Osteoblast (primary cell): Measurements from ENCODE around the gene SLC38A10. TPM values are rescaled to one million over a fixed set of nuclear protein-coding genes. Genes with fewer than 3 reads are reported as not detected.

ENCODE experiments used
- DNase-seq: peaks from one replicate; pipeline ENCODE4 v3.0.0; 2011; ENCODE audit warnings: low spot score, mixed read lengths; ENCODE audit not compliant: insufficient read length; ENCODE audit errors: missing footprints
- H2AFZ ChIP-seq: 2 replicates; pipeline ENCODE4 v1.6.0; 2011; ENCODE audit warnings: mild to moderate bottlenecking, low read length
- H3K27ac ChIP-seq: 2 replicates; pipeline ENCODE4 v1.5.1; 2011; ENCODE audit warnings: mild to moderate bottlenecking, low read depth, low read length, moderate library complexity
- H3K27me3 ChIP-seq: 2 replicates; pipeline ENCODE4 v1.6.0; 2012; ENCODE audit warnings: mild to moderate bottlenecking, control low read depth, inconsistent platforms, low read length, moderate library complexity; ENCODE audit not compliant: insufficient read depth
- H3K36me3 ChIP-seq: 2 replicates; pipeline ENCODE4 v1.5.1; 2011; ENCODE audit warnings: mild to moderate bottlenecking, low read length, control low read depth, moderate library complexity; ENCODE audit not compliant: insufficient read depth
- H3K4me1 ChIP-seq: 2 replicates; pipeline ENCODE4 v1.5.1; 2011; ENCODE audit warnings: mild to moderate bottlenecking, low read length, control low read depth, moderate library complexity; ENCODE audit not compliant: insufficient read depth
- H3K4me2 ChIP-seq: 2 replicates; pipeline ENCODE4 v1.6.0; 2011; ENCODE audit warnings: mild to moderate bottlenecking, low read length; ENCODE audit not compliant: insufficient read depth
- H3K4me3 ChIP-seq: fragments of 200-600 bp; sonication (generic); 3 replicates; pipeline ENCODE4 v1.5.1; 2012; ENCODE audit warnings: mild to moderate bottlenecking, low read length, inconsistent platforms; ENCODE audit not compliant: insufficient read depth
- H3K79me2 ChIP-seq: 2 replicates; pipeline ENCODE4 v1.6.0; 2012; ENCODE audit warnings: mild to moderate bottlenecking, low read length, control low read depth, inconsistent platforms; ENCODE audit not compliant: insufficient read depth
- H3K9me3 ChIP-seq: 2 replicates; pipeline ENCODE4 v1.5.1; 2011; ENCODE audit warnings: low read depth, low read length, control low read depth
- H4K20me1 ChIP-seq: 2 replicates; pipeline ENCODE4 v1.6.0; 2012; ENCODE audit warnings: mild to moderate bottlenecking, low read length, control low read depth; ENCODE audit not compliant: insufficient read depth
- CTCF ChIP-seq: IDR thresholded peaks from 2 replicates; pipeline ENCODE4 v1.5.1; 2011; ENCODE audit warnings: mild to moderate bottlenecking, low read depth, low read length, moderate library complexity; ENCODE audit errors: extremely low read depth
- total RNA-seq: library from RNA; depleted of rRNA; stranded (reverse); fragments of >200 nt; gene quantifications from 2 replicates; pipeline ENCODE4 v1.2.3, GENCODE V29; 2012

SLC38A10 gene
- total RNA-seq, 1 donor = 92.6 TPM

- no peak for TF ChIP-seq CTCF
- Histone ChIP-seq H2AFZ (no peak overlapping the region), H3K4me1 (peaks cover 11% of the 10 kb centered on the region), H3K27ac (no peak overlapping the region), H3K36me3 (peaks cover 6% of the 10 kb centered on the region), H3K79me2 (peaks cover 50% of the 10 kb centered on the region), H3K9me3 (no peaks in the 10 kb centered on the region), H4K20me1 (peaks cover 20% of the 10 kb centered on the region), H3K27me3 (no peaks in the 10 kb centered on the region), H3K4me2 (no peak overlapping the region), H3K4me3 (no peak overlapping the region)
- DNase-seq = no peak
These were observed 59.9 kb downstream of the SLC38A10 start for GRCh38 chr17:81234940-81235821.

GRCh38 chr17:81234506-81234855 is 60.6 kb downstream of the SLC38A10 start:
- Histone ChIP-seq H3K79me2 (peaks cover 43% of the 10 kb centered on the region), H3K4me3 (no peak overlapping the region), H3K9me3 (no peaks in the 10 kb centered on the region), H4K20me1 (peaks cover 17% of the 10 kb centered on the region), H3K27me3 (no peaks in the 10 kb centered on the region), H3K27ac (no peak overlapping the region), H3K4me1 (peaks cover 7% of the 10 kb centered on the region), H3K4me2 (no peak overlapping the region), H3K36me3 (peaks cover 12% of the 10 kb centered on the region), H2AFZ (no peak overlapping the region)
- TF ChIP-seq CTCF = no peak
- DNase-seq = no peak

GRCh38 chr17:81233811-81234505 is 61.1 kb downstream of the SLC38A10 start:
- peaks cover 14% of the 10 kb centered on the region for H3K36me3 ChIP-seq
- no peak for TF ChIP-seq CTCF

GRCh38 chr17:81233316-81233715 is 61.8 kb downstream of the SLC38A10 start:
- H3K27ac ChIP-seq = no peak overlapping the region
- H3K79me2 ChIP-seq = peaks cover 35% of the 10 kb centered on the region
- no peak for TF ChIP-seq CTCF
- H4K20me1 ChIP-seq = peaks cover 17% of the 10 kb centered on the region
- no peaks in the 10 kb centered on the region for H3K27me3 ChIP-seq
- no peak for DNase-seq
- no peak overlapping the region for H3K4me3 ChIP-seq
- H3K4me1 ChIP-seq = peaks cover 7% of the 10 kb centered on the region
- no peak overlapping the region for H2AFZ ChIP-seq
- peaks cover 14% of the 10 kb centered on the region for H3K36me3 ChIP-seq
- H3K9me3 ChIP-seq = no peaks in the 10 kb centered on the region
- H3K4me2 ChIP-seq = no peak overlapping the region

More at GRCh38 chr17:81233811-81234505, 61.1 kb downstream of the SLC38A10 start:
- Histone ChIP-seq H3K4me2 (no peak overlapping the region), H3K27ac (no peak overlapping the region), H3K4me3 (no peak overlapping the region), H2AFZ (no peak overlapping the region), H3K4me1 (peaks cover 7% of the 10 kb centered on the region), H3K9me3 (no peaks in the 10 kb centered on the region), H4K20me1 (peaks cover 17% of the 10 kb centered on the region), H3K79me2 (peaks cover 39% of the 10 kb centered on the region), H3K27me3 (no peaks in the 10 kb centered on the region)
- DNase-seq = no peak
